DMS79 treated with DMSO at 0.1 percent for 48 hours (cell line): ENCODE data around the gene CEMIP2.

ENCODE experiments used
- DNase-seq: peaks from one replicate; lab custom pipeline; 2025; lab: John Stamatoyannopoulos, UW

Gene CEMIP2

GRCh38 chr9:71644819-71645362 lies 123.4 kb downstream of the CEMIP2 start:
- DNase-seq: no peak

- no peak for DNase-seq
These were observed 125.0 kb downstream of the CEMIP2 start for GRCh38 chr9:71643330-71643729.

GRCh38 chr9:71642056-71642455 lies 126.3 kb downstream of the CEMIP2 start:
- no peak for DNase-seq

- no peak for DNase-seq
These were observed 129.7 kb downstream of the CEMIP2 start for GRCh38 chr9:71638627-71639026.

GRCh38 chr9:71637926-71638325 lies 130.4 kb downstream of the CEMIP2 start:
- DNase-seq: no peak

GRCh38 chr9:71637375-71637774 lies 130.9 kb downstream of the CEMIP2 start:
- DNase-seq: no peak

GRCh38 chr9:71636143-71636839 lies 132.0 kb downstream of the CEMIP2 start:
- no peak for DNase-seq

GRCh38 chr9:71634752-71635151 lies 133.6 kb downstream of the CEMIP2 start:
- DNase-seq: no peak
